Rectal smooth muscle tissue (tissue), 1 donor: ENCODE results near the gene DHRSX.
"Not testable (repeated sequence)": the region's sequence is repeated elsewhere in the genome, so short reads cannot be mapped to it uniquely, and the experiment has no call there.

Source experiments
- H3K27ac ChIP-seq: one replicate; pipeline ENCODE4 v1.7.0; 2013; ENCODE audit warnings: low read depth, low read length, inconsistent platforms
- H3K27me3 ChIP-seq: one replicate; pipeline ENCODE4 v1.7.0; 2013; ENCODE audit warnings: low read length; ENCODE audit not compliant: control insufficient read depth, insufficient read depth
- H3K36me3 ChIP-seq: one replicate; pipeline ENCODE4 v1.7.0; 2013; ENCODE audit warnings: low read length; ENCODE audit not compliant: control insufficient read depth, insufficient read depth
- H3K4me1 ChIP-seq: one replicate; pipeline ENCODE4 v1.7.0; 2013; ENCODE audit warnings: low read length; ENCODE audit not compliant: control insufficient read depth, insufficient read depth
- H3K4me3 ChIP-seq: one replicate; pipeline ENCODE4 v1.7.0; 2013; ENCODE audit warnings: low read length
- H3K9ac ChIP-seq: one replicate; pipeline ENCODE4 v1.7.0; 2013; ENCODE audit warnings: low read length

The DHRSX gene

DNA sequence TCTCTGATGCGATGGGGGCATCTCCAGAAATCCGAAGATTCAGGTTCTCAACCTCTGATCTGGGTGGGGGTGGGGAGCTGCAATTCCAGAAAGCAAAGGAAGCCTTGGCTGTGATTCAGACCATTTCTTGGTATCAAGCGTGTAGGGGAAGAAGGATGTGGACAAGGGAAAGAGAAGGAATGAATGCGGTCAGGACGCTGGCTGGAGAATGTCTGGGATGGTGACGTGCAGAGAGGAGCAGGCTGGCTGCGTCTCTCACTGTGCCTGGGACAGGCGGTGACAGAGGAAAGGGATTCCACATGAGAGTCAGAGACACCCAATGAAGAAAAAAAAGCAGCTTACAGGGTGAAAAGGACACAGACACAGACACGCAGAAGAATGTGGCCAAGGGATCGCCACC is 37.3 kb downstream of the DHRSX start:
- H3K27me3 ChIP-seq, H3K9ac ChIP-seq, H3K36me3 ChIP-seq, H3K27ac ChIP-seq, H3K4me3 ChIP-seq, H3K4me1 ChIP-seq: not testable (repeated sequence)

DNA sequence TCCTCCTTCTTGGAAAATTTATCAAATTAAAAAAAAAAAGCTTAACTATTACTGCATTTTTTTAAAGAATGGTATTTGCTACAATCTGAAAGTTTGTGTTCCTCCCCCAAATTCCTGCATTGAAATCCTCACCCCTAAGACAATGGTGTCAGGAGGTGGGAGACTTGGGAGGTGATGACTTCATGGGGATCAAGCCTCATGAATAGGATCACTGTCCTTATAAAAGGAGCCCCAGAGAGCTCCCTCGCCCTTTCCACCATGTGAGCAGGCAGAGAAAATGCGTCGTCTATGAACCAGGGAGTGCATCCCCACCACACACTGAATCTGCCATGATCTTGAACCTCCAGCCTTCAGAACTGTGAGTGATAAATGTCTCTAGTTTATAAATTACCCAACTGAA is 38.0 kb downstream of the DHRSX start:
- no peaks in the 10 kb centered on the region for H3K4me1 ChIP-seq
- H3K9ac ChIP-seq: no peak overlapping the region
- no peak overlapping the region for H3K27ac ChIP-seq
- no peak overlapping the region for H3K4me3 ChIP-seq
- H3K36me3 ChIP-seq: no peaks in the 10 kb centered on the region
- no peaks in the 10 kb centered on the region for H3K27me3 ChIP-seq

DNA sequence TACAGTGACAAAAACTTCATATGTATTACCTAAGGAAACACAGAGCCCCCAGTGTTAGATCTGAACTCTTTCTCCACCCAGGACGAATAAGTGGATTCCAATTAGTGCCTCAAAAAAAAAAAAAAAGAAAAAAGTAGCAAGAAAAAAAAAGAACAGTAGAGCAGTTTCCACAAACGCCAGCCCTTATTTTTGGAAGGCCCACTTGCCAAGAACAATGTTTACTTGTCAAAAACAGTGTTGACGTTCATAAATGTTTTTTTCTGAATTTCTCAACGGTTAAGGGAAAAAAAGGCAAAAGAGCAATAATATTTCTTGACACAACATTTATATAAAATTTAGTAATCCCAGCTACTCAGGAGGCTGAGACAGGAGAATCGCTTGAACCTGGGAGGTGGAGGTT is 38.7 kb downstream of the DHRSX start:
- H3K4me3 ChIP-seq: no peak overlapping the region
- no peaks in the 10 kb centered on the region for H3K27me3 ChIP-seq
- no peaks in the 10 kb centered on the region for H3K36me3 ChIP-seq
- no peak overlapping the region for H3K9ac ChIP-seq
- no peaks in the 10 kb centered on the region for H3K4me1 ChIP-seq
- H3K27ac ChIP-seq: no peak overlapping the region

DNA sequence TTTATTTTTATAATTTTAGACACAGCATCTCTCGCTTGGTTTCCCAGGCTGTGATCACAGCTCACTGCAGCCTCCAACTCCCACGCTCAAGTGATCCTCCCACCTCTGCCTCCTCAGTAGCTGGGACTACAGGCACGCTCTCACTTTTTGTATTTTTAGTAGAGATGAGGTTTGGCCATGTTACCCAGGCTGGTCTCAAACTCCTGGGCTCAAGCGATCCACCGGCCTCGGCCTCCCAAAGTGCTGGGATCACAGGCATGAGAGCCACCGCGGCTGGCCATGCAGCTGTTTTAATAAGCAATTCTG is 39.1 kb downstream of the DHRSX start:
- Histone ChIP-seq H3K36me3 (no peaks in the 10 kb centered on the region), H3K27ac (no peak overlapping the region), H3K4me3 (no peak overlapping the region), H3K27me3 (no peaks in the 10 kb centered on the region), H3K9ac (no peak overlapping the region), H3K4me1 (no peaks in the 10 kb centered on the region)

DNA sequence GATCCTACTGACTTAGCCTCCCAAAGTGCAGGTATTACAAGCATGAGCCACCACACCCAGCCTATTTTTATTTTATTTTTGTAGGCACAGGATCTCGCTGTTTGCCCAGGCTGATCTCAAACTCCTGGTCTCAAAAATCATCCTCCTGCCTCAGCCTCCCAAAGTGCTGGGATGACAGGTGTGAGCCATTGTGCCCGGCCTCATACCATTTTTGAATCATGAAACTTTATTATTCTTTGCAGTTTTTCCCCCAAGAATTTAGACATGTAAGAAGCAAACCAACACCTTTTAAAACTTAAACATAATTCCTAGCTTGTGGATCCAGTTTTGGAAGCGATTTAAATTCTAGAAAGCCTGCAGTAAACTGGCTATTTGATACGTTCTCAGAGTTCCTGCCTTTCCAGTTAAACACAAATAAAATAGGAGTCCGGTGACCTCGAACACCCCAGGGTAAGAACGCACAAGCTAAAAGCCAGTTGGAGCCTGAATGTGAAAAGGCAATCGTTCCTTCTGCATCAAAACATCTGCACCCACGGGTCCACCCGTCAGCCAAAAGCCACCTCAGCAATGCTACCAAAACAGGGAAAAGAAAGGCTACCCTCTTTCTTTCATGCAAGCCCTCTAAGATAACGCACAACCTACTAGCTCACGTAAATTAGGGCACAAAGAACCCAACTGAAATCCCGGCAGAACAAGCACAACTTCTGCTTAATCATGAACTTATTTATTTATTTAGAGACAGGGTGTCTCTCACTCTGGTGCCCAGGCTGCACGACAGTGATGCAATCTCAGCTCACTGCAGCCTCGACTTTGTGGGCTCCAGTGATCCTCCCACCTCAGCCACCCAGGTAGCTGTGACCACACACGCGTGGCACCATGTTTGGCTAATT is 39.7 kb downstream of the DHRSX start:
- not testable (repeated sequence) for H3K4me3 ChIP-seq, H3K27me3 ChIP-seq, H3K36me3 ChIP-seq, H3K4me1 ChIP-seq, H3K9ac ChIP-seq, H3K27ac ChIP-seq

DNA sequence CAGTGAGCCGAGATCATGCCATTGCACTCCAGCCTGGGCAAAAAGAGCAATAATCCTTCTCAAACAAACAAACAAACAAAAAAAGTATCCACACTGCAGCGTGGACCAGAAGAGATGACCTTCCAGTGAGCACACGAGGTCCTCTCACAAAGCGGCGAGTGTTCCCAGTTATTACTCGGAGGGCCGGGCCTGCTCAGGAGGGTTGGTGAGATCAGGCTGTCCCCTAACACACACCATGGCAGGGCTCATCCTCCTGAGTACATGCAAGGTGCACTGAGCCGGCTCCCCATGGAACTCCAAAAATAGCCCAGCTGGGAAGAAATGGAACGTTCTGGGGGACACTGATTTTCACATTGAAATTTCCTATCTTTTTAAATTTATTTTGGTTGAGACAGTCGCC is 40.7 kb downstream of the DHRSX start:
- not testable (repeated sequence) for H3K4me3 ChIP-seq

DNA sequence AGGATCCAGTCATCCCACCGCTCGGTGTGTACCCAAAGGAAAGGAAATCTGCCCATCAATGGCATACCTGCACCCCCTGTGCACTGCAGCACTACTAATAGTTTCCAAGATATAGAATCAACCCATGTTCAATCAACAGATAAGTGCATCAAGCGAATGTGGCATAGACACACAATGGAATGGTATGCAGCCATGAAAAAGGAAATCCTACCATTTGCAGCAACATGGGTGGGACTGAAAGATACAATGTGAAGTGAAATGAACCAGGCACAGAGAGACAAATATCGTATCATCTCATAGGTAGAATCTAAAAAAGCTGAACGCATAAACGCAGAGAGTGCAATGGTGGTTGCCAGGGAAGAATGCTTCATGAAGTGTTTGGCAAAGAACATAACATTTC is 42.5 kb downstream of the DHRSX start:
- no peaks in the 10 kb centered on the region for H3K4me1 ChIP-seq
- no peaks in the 10 kb centered on the region for H3K36me3 ChIP-seq
- H3K4me3 ChIP-seq: no peak overlapping the region
- no peaks in the 10 kb centered on the region for H3K27me3 ChIP-seq
- H3K9ac ChIP-seq: no peak overlapping the region
- H3K27ac ChIP-seq: no peak overlapping the region

More for the DNA sequence above, 40.7 kb downstream of the DHRSX start:
- not testable (repeated sequence) for H3K9ac ChIP-seq, H3K36me3 ChIP-seq, H3K27ac ChIP-seq, H3K4me1 ChIP-seq, H3K27me3 ChIP-seq

DNA sequence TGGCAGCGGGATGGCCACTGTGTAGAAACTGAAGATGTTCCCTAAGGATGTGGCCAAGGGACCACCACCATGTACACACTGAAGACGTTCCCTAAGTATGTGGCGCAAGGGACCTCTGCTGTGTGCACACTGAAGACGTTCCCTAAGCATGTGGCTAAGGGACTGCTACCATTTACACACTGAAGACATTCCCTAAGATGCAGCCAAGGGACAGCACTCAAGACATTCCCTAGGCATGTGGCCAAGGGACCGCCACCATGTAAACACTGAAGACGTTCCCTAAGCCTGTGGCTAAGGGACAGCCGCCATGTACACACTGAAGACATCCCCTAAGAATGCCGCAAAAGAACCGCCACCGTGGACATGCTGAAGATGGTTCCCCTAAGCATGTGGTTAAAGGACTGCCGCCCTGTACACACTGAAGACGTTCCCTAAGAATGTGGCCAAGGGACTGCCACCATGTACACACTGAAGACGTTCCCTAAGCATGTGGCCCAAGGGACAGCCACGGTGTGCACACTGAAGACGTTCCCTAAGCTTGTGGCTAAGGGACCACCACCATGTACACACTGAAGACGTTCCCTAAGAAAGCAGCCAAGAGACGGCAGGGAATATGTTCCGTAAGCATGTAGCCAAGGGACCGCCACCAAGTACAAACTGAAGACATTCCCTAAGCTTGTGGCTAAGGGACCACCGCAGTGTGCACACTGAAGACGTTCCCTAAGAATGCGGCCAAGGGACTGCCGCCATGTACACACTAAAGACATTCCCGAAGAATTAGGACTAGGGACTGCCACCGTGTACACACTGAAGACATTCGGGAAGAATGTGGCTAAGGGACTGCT is 43.3 kb downstream of the DHRSX start:
- Histone ChIP-seq H3K9ac (no peak overlapping the region), H3K36me3 (no peaks in the 10 kb centered on the region), H3K4me3 (no peak overlapping the region), H3K27ac (no peak overlapping the region), H3K4me1 (no peaks in the 10 kb centered on the region), H3K27me3 (no peaks in the 10 kb centered on the region)

DNA sequence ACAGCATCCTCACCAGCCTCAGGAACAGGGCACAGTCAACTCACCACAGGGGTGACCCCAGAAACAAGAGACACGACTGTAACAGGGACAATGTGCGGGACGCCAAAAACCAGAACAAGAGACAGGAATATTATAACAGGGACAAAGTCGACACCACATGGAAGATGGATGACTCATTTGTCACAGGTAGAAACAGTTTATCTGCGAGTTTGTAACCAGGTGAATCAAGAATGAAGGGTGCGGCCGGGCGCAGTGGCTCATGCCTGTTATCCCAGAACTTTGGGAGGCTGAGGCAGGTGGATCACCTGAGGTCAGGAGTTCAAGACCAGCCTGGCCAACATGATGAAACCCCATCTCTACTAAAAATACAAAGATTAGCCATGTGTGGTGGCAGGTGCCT is 44.7 kb downstream of the DHRSX start:
- not testable (repeated sequence) for H3K27ac ChIP-seq, H3K4me1 ChIP-seq, H3K27me3 ChIP-seq

DNA sequence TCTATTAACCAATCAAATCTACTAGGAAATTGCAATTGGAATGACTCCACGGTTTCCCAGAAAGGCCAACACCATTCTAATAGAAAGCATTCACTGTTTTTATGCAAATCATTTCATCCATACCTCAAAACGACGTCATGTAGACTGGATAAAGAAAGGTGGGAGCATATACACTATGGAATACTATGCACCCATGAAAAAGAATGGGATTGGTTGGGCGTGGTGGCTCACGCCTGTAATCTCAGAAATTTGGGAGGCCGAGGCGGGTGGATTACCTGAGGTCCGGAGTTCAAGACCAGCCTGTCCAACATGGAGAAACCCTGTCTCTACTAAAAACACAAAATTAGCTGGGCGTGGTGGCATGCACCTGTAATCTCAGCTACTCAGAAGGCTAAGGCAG is 46.2 kb downstream of the DHRSX start:
- not testable (repeated sequence) for H3K4me3 ChIP-seq, H3K36me3 ChIP-seq, H3K4me1 ChIP-seq, H3K27me3 ChIP-seq, H3K9ac ChIP-seq, H3K27ac ChIP-seq

More for the DNA sequence above, 44.7 kb downstream of the DHRSX start:
- H3K9ac ChIP-seq, H3K36me3 ChIP-seq, H3K4me3 ChIP-seq: not testable (repeated sequence)

DNA sequence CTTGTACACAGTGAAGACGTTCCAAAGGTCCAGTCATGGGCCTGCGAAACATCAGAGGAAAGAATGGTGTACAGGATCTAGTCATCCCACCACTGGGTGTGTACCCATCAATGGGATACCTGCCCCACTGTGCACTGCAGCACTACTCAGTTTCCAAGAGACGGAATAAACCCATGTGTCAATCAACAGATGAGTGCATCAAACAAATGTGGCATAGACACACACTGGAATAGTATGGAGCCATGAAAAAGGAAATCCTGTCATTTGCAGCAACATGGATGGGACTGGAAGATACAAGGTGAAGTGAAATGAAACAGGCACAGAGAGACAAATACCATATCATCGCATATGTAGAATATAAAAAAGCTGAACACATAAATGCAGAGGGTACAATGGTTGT is 48.0 kb downstream of the DHRSX start:
- H3K4me3 ChIP-seq: no peak overlapping the region
- no peaks in the 10 kb centered on the region for H3K27me3 ChIP-seq
- no peaks in the 10 kb centered on the region for H3K36me3 ChIP-seq
- H3K27ac ChIP-seq: no peak overlapping the region
- H3K9ac ChIP-seq: no peak overlapping the region
- H3K4me1 ChIP-seq: no peaks in the 10 kb centered on the region

DNA sequence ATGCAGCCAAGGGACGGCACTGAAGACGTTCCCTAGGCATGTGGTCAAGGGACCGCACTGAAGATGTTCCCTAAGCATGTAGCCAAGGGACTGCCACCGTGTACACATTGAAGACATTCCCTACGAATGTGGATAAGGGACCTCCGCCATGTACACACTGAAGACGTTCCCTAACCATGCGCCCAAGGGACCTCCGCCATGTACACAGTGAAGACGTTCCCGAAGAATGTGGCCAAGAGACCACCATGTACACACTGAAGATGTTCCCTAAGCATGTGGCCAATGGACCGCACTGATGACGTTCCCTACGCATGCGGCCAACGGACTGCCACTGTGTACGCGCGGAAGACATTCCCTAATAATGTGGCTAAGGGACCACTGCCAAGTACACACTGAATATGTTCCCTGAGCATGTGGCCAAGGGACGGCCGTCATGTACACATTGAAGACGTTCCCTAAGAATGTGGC is 48.4 kb downstream of the DHRSX start:
- Histone ChIP-seq H3K4me3 (no peak overlapping the region), H3K27me3 (no peaks in the 10 kb centered on the region), H3K4me1 (no peaks in the 10 kb centered on the region), H3K36me3 (no peaks in the 10 kb centered on the region), H3K27ac (no peak overlapping the region), H3K9ac (no peak overlapping the region)
